ENCODE results near the gene DIO1. TPM values are rescaled to one million over a fixed set of nuclear protein-coding genes. Genes with fewer than 3 reads are reported as not detected.

DIO1 gene
- total RNA-seq, 2 experiments from 2014 or later, result not detected

GRCh38 chr1:53951697-53952096 is 57.7 kb downstream of the DIO1 start:
- ATAC-seq, result no peak
- Mint-ChIP-seq H3K4me1 (ENCODE audit: low read depth) (peaks cover 25% of the 10 kb centered on the region), H3K27ac (no peak overlapping the region), H3K4me3 (no peak overlapping the region), H3K27me3 (ENCODE audit: low read depth) (no peaks in the 10 kb centered on the region), H3K9me3 (ENCODE audit: insufficient read depth) (no peaks in the 10 kb centered on the region), H3K36me3 (ENCODE audit: low read depth) (peaks cover 35% of the 10 kb centered on the region)
- CTCF ChIA-PET, result interaction anchor here (12.2 kb wide), 1 partner anchor 91 kb away, joined by 179 read pairs; no protein-coding TSS in a partner anchor
- POLR2A ChIA-PET, result no interaction called here
- no peak for DNase-seq

GRCh38 chr1:53954128-53954527 is 60.1 kb downstream of the DIO1 start:
- H3K4me3 Mint-ChIP-seq, result no peak overlapping the region
- POLR2A ChIA-PET, result no interaction called here
- peaks cover 13% of the 10 kb centered on the region for H3K4me1 Mint-ChIP-seq (ENCODE audit: low read depth)
- ATAC-seq, result no peak
- H3K27me3 Mint-ChIP-seq (ENCODE audit: low read depth), result no peaks in the 10 kb centered on the region
- no peak for DNase-seq
- H3K9me3 Mint-ChIP-seq (ENCODE audit: insufficient read depth), result no peaks in the 10 kb centered on the region
- peaks cover 31% of the 10 kb centered on the region for H3K36me3 Mint-ChIP-seq (ENCODE audit: low read depth)
- H3K27ac Mint-ChIP-seq, result no peak overlapping the region
- CTCF ChIA-PET, result interaction anchor here (0.9 to 12.2 kb wide), 3 partner anchors 54 to 94 kb away, joined by 3 to 179 read pairs (median 7); no protein-coding TSS in a partner anchor

- Mint-ChIP-seq H3K9me3 (ENCODE audit: insufficient read depth) (no peaks in the 10 kb centered on the region), H3K4me1 (ENCODE audit: low read depth) (peaks cover 13% of the 10 kb centered on the region), H3K4me3 (no peak overlapping the region), H3K36me3 (ENCODE audit: low read depth) (peaks cover 35% of the 10 kb centered on the region), H3K27me3 (ENCODE audit: low read depth) (no peaks in the 10 kb centered on the region), H3K27ac (peak overlapping the region; percentile 66)
- DNase-seq (no peak), ATAC-seq (no peak)
- ChIA-PET CTCF (interaction anchor here (0.9 to 3.5 kb wide), 6 partner anchors 9 to 101 kb away, joined by 3 to 25 read pairs (median 10); partner anchors contain the start of genes IFT25 and LRRC42), POLR2A (no interaction called here)
Observed at GRCh38 chr1:53956308-53957168, 62.6 kb downstream of the DIO1 start.

GRCh38 chr1:53957194-53957818 is 63.3 kb downstream of the DIO1 start:
- no peaks in the 10 kb centered on the region for H3K9me3 Mint-ChIP-seq (ENCODE audit: insufficient read depth)
- no peak overlapping the region for H3K4me3 Mint-ChIP-seq
- H3K27me3 Mint-ChIP-seq (ENCODE audit: low read depth), result no peaks in the 10 kb centered on the region
- H3K36me3 Mint-ChIP-seq (ENCODE audit: low read depth), result peaks cover 36% of the 10 kb centered on the region
- POLR2A ChIA-PET, result no interaction called here
- ATAC-seq, result no peak
- peaks cover 13% of the 10 kb centered on the region for H3K4me1 Mint-ChIP-seq (ENCODE audit: low read depth)
- CTCF ChIA-PET, result interaction anchor here (1.6 to 5.3 kb wide), 6 partner anchors 8 to 97 kb away, joined by 11 to 152 read pairs (median 40); partner anchors contain the start of genes IFT25 and LRRC42
- H3K27ac Mint-ChIP-seq, result peak overlapping the region; percentile 66
- DNase-seq, result no peak

GRCh38 chr1:53959664-53960250 is 65.8 kb downstream of the DIO1 start:
- ChIA-PET POLR2A (interaction anchor here (0.8 to 0.9 kb wide), 2 partner anchors 39 to 121 kb away, joined by 5 read pairs; partner anchors contain the start of gene NDC1), CTCF (interaction anchor here (0.6 to 5.3 kb wide), 44 partner anchors 8 to 545 kb away, joined by 3 to 152 read pairs (median 4); partner anchors contain the start of genes IFT25, LRRC42, TCEANC2 and TMEM59)
- Mint-ChIP-seq H3K36me3 (ENCODE audit: low read depth) (peaks cover 35% of the 10 kb centered on the region), H3K27me3 (ENCODE audit: low read depth) (no peaks in the 10 kb centered on the region), H3K4me3 (no peak overlapping the region), H3K9me3 (ENCODE audit: insufficient read depth) (no peaks in the 10 kb centered on the region), H3K4me1 (ENCODE audit: low read depth) (peaks cover 15% of the 10 kb centered on the region), H3K27ac (no peak overlapping the region)
- DNase-seq (peak; percentile 44), ATAC-seq (no peak)

Other genes starting within 250 kb of the DIO1 start
- gene GLIS1, start 155.0 kb upstream of the DIO1 start, total RNA-seq, result not detected
- 10 to 100 TPM; 27.8 to 28.6 TPM for gene NDC1, start 55.9 kb upstream of the DIO1 start, total RNA-seq
- gene YIPF1, start 4.4 kb upstream of the DIO1 start, total RNA-seq, result 10 to 100 TPM; 14.9 to 16.3 TPM
- gene IFT25, start 51.5 kb downstream of the DIO1 start, total RNA-seq, result 10 to 100 TPM; 83.1 to 87.1 TPM
- 10 to 100 TPM; 26.3 to 26.8 TPM for gene LRRC42, start 52.2 kb downstream of the DIO1 start, total RNA-seq
- not detected for gene LDLRAD1, start 124.0 kb downstream of the DIO1 start, total RNA-seq
- gene TMEM59, start 159.0 kb downstream of the DIO1 start, total RNA-seq, result 100 to 1,000 TPM; 154 to 156 TPM
- 10 to 100 TPM; 11.6 to 12.0 TPM for gene TCEANC2, start 159.4 kb downstream of the DIO1 start, total RNA-seq

Data from activated CD8-positive, alpha-beta T cell treated with anti-CD3 and anti-CD28 coated beads, Interleukin-2, amount 10 ng/mL, durations not matched to agents 7 days and 5 days (primary cell).